Measurements from ENCODE around the gene NPR2. TPM values are rescaled to one million over a fixed set of nuclear protein-coding genes. Genes with fewer than 3 reads are reported as not detected.

The NPR2 gene
- total RNA-seq, 1 donor from 2014 or later = 20.4 TPM

DNA sequence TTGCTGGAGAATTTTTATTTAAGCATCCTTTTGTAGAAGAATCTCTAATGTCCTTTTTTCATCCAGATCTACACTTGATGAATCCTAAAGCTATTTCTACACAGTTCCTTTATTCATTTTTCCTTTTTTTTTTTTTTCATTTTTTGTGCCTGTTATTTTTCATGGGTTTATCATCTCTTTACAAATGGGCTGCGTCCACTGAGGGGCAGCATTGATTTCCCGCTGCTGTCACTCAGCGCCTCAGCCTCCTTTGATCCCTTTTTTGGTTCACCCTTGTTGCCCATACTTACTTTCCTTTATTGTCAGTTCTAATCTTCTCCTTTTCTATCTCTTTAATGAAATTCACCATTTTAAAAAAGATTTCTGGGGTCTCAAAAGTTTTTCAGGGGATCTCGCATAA lies 31.6 kb upstream of the NPR2 start:
- no peak for DNase-seq (ENCODE audit: low spot score)
- intact Hi-C loops (cut with DNase I) = no loop called here

DNA sequence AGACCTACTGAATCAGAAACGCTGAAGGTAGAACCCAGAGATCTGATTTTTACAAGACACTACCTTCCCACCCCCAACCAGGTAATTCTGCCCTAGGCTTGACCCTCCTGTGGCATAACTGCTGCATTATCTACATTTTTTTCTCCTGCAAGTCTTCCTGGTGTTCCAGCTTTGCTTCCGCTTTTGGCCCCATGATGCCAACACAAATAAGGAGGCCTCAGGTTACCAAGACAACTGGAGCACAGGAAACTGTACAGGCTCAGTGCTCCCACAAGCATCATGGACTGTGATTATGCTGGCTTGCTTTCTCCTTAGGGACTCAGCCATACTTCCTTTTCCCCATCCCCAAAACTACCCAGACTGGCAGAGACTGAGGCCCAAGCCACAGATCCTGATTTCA lies 30.7 kb upstream of the NPR2 start:
- no peak for DNase-seq (ENCODE audit: low spot score)
- intact Hi-C loops (cut with DNase I) = no loop called here

DNA sequence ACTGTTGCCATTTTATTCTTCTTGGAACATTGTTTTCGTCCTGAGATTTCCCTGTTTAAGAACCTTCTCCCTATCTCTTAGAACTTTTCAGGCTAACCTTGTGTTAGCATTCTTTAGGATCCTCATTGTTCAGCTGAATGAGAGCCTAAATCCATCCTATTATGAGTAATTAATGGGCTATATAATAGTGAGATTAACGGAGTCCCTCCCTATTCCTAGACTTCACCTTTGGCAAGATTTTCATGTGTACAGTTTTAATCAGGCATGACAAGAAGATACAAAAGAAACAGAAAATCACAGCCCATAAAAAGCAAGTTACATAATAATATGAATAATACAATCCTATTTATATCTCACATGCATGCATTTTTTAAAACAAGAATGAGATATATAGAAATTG lies 28.2 kb upstream of the NPR2 start:
- intact Hi-C loops (cut with DNase I) = no loop called here
- DNase-seq (ENCODE audit: low spot score) = no peak

DNA sequence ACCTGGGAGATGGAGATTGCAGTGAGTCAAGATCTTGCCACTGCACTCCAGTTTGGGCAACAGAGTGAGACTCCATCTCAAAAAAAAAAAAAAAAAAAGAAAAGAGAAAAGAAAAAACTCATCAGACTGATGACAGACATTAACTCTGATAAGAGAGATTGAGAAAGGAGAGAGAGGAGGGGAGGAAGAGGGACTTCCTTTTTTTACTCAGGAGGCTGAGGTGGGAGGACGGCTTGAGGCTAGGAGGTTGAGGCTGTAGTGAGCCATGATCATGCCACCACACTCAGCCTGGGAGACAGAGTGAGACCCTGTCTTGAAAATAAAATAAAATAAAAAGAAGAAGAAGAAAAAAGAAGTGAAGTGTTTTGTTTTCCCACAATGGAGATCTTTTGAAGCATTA lies 27.6 kb upstream of the NPR2 start:
- no peak for DNase-seq (ENCODE audit: low spot score)
- intact Hi-C loops (cut with DNase I) = no loop called here

DNA sequence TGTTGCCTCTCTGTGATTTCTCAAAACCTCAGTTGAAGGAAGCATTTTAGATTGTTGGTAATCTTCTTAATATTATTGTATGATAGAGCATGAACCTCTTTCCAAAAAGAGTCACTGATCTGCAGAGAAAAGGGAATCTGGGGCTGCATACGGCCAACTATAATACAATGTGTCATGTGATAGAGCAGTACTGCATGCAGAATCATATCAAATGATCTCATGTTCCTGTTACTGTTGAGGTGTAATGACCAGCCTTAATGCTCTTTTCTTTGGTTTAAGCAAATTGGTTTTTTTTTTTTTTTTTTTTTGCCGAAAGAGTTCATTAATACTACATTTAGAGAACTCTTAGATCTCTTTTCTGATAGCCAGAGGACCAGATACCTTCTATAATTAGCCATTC lies 24.4 kb upstream of the NPR2 start:
- DNase-seq (ENCODE audit: low spot score) = no peak
- intact Hi-C loops (cut with DNase I) = no loop called here

DNA sequence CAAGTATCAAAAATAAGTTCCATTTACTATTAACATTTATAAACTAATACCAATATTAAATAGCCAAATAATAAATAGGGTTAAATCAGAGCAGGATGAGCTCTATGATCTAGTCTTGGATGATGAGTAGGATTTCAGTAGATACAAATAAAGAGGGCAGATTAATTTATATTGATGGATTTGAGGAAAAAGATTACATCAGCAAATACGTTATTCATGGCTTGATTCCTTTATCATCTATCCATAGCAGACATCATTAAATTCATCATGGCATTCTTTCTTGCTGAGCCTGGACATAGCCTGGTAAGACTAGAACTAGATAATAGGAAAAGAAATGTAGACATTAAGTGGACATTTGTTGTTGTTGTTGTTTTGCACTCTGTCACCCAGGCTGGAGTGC lies 23.9 kb upstream of the NPR2 start:
- no peak for DNase-seq (ENCODE audit: low spot score)
- intact Hi-C loops (cut with DNase I) = no loop called here

DNA sequence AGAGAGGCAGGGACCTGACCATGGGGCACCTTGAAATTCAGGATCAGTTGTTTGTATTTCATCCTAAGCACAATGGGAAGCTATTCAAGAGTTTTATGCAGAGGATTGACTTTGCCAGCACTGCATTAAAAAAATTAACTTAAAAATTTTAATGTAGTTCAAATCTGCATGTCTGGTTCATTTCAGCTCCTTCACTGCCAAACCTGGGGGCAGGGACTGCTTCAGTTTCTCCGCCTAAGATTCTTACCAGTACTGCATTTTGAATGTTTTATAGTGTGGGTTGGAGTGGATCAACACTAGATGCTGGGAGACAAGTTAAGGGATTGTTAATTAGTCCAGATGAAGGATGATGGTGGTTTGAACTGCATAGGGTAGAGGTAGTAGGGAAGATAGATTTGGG lies 21.6 kb upstream of the NPR2 start:
- intact Hi-C loops (cut with DNase I) = no loop called here
- no peak for DNase-seq (ENCODE audit: low spot score)

DNA sequence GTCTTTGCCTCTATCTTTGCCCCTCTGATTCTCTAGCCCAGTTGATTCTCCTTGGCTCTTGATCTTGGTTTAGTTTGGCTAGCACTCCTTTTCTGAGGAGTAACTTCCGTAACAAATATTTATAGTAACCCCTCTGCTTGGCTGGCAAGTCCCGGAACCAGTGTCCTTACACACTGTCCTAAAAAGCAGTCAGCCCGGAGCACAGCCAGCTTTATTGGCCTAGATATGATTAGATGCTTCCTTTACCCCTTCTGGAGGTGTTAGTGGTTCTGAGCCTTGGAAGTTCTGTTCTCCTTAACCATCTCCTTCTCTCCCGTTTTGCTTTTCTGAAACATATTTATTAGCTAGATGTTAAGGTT lies 20.3 kb upstream of the NPR2 start:
- DNase-seq (ENCODE audit: low spot score) = no peak
- intact Hi-C loops (cut with DNase I) = no loop called here

DNA sequence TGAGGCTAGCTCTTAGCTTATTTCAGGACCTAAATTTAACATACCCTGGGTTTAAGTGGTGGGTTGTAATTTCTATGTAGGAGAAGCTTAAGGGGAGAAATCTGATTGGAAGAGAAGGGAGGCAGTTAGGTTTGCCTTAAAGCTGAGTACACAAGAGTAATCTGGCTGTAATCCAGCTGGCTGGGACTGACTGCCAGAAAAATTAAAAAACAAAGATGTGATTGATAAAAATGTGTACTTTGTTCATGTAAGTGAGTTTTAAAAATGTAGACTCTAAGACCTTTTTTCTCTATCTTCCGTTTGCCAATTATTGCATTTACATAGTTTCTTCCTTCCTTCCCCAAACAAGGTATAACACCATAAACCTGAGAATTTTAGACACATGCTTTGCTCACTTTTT lies 19.9 kb upstream of the NPR2 start:
- intact Hi-C loops (cut with DNase I) = no loop called here
- no peak for DNase-seq (ENCODE audit: low spot score)

DNA sequence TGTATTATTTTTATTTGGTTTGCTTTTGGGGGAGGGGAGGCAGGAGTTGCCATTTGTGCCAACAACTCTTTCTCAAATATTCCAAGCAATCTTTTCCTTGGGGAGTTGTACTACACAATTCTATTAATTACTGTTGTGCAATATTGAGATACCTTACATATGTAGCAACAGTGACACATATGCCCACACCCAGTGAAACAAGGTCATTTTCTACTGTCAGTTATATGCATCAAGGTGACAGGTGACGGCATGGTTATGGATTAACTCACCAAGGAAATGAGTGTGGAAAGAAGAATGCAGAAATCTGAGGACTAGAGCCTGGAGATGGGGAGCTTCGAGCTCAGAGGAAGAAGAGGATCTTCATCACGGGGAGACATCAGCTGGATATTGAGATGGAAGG lies 19.4 kb upstream of the NPR2 start:
- intact Hi-C loops (cut with DNase I) = no loop called here
- DNase-seq (ENCODE audit: low spot score) = no peak

DNA sequence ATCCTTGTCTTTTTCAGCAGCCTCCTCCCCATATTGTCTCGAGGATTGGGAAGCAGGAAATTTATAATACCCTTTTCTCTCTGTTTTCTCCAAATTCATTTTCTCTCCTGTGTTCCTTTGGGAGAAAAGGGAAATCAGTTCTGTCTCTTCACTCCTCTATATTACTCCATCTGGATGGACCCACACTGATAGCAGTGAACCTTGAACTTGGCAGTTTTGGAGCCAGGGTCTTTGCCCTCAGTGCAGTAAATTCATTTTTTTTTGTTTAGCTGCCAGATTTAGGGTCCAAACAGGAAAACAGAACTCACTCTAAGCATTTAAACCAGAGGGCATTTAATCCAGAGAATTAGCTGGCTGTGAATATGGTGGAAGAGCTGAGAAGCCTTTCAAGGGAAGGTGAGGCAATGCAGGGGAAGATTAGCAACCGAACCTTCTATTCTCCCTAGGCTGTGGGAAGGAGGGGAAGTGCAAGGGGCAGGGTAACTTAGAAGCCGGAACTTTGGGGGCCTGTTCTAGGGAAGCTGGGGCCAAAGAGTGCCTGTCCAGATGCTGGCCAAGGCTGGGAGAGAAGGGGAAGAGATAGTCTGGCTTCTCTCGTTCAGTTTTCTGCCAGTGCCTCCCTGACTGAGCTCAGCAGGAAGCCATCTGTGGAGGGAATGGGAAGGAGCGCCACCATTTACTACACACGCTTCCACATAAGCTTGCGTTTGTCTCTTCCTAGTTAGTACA lies 16.3 kb upstream of the NPR2 start:
- no peak for DNase-seq (ENCODE audit: low spot score)
- intact Hi-C loops (cut with DNase I) = no loop called here

DNA sequence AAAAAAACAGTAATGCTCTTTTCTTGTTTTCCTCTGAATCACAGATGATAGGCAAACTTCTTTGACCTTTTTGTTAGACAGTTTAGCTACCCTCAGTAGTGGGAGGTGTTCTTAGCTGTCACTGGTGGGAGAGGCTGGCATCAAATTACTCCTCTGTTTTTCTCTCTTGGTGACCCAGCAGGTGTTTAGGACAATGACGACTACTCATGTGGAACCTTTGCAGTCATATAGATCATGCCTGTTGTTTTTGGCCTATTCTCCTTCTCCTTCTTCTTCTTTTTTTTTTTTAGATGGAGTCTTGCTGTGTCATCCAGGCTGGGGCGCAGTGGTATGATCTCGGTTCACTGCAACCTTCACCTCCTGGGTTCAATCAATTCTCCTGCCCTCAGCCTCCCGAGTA lies 15.4 kb upstream of the NPR2 start:
- DNase-seq (ENCODE audit: low spot score) = no peak
- intact Hi-C loops (cut with DNase I) = no loop called here

DNA sequence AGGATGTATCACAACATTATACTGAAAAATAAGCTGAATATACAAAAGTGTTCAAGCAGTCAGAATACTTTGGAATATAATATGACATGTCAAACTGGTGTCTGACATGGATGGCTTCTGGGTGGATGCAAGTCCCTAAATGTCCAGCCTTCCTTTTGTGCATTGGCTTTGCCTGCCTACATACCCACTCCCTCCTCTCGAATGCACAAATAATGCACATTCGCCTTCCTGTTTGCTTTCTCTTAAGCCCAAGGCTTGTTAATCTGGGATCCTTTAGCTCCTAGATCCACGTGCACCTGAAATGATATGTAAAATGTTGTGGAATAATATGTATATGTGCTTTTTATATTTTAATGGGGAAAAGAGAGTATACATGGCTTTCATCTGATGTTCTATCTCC lies 12.9 kb upstream of the NPR2 start:
- intact Hi-C loops (cut with DNase I) = no loop called here
- DNase-seq (ENCODE audit: low spot score) = no peak

DNA sequence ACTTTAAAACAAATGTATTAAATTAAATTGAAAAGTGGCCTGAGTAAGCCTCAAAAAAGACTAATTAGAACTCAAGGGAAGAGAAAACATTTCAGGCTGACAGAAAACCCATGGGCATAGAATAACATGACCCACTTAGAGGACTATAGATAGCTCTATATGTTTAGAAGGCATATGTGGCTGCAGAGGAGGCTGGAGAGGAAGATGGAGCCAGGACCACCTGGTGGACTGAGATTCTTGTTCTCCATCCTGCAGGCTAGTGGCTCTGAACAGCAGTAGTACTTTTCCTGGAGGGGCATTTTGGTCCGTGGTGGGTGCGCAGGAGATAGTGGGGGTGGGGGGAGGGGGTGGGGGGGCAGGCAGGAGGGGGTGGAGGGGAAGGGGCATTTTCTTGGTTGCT lies 10.3 kb upstream of the NPR2 start:
- no peak for DNase-seq (ENCODE audit: low spot score)
- intact Hi-C loops (cut with DNase I) = no loop called here

DNA sequence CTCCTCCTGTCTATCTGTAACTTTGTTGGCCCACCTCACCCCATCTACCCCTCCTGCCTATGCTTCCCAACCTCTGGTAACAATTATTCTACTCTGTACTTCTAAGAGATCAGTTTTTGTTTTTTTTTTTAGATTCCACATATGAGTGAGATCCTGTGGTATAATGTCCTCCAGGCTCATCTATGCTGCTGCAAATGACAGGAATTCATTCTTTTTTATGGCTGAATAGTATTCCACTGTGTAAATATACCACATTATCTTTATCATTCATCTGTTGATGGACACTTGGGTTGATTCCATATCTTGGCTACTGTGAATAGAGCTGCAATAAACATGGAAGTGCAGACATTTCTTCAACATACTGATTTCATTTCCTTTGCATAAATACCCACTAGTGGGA lies 8.0 kb upstream of the NPR2 start:
- DNase-seq (ENCODE audit: low spot score) = no peak
- intact Hi-C loops (cut with DNase I) = no loop called here

DNA sequence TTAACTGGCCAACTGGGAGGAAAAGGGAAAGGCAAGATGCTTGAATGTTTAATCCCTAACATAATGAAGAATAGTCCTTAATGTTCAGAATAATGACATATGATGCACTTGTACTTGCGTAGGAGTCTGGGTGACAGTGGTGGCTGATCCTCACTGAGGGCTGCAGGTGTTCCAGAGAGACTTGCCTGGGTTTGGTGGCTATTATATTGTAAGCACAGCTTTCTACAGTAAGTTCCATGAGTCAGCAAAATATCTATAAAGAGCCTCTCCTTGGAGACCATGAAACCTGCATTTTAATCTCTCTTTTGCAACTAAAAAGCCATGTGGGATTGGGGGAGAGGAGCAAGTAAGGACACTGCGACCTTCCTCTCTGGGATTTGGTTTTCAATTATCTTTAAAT lies 1.9 kb upstream of the NPR2 start:
- intact Hi-C loops (cut with DNase I) = loop anchor here (5.0 kb wide), 1 partner anchor 42 kb away; the partner anchor contains the start of genes GBA2 and RGP1
- no peak for DNase-seq (ENCODE audit: low spot score)

DNA sequence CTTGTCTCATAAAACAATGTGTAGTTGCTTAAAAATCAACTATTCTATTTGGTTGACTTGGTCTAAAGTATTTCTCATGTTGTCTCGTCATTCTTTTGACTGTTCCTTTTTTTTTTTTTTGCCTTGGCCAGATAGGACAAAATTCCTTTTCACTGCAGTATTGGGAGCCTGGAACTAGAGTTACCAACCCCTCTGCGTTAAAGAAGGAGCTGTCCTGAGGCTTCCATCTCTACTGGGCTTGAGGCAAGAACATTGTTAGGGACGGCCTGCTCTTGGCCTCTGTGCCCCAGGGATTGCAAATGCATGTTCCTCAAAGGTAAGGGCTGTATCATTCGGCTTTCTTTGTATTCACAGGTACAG lies 1.4 kb upstream of the NPR2 start:
- DNase-seq (ENCODE audit: low spot score) = no peak
- intact Hi-C loops (cut with DNase I) = loop anchor here (2.0 kb wide), 2 partner anchors 23 to 35 kb away; partner anchors contain the start of gene SPAG8

DNA sequence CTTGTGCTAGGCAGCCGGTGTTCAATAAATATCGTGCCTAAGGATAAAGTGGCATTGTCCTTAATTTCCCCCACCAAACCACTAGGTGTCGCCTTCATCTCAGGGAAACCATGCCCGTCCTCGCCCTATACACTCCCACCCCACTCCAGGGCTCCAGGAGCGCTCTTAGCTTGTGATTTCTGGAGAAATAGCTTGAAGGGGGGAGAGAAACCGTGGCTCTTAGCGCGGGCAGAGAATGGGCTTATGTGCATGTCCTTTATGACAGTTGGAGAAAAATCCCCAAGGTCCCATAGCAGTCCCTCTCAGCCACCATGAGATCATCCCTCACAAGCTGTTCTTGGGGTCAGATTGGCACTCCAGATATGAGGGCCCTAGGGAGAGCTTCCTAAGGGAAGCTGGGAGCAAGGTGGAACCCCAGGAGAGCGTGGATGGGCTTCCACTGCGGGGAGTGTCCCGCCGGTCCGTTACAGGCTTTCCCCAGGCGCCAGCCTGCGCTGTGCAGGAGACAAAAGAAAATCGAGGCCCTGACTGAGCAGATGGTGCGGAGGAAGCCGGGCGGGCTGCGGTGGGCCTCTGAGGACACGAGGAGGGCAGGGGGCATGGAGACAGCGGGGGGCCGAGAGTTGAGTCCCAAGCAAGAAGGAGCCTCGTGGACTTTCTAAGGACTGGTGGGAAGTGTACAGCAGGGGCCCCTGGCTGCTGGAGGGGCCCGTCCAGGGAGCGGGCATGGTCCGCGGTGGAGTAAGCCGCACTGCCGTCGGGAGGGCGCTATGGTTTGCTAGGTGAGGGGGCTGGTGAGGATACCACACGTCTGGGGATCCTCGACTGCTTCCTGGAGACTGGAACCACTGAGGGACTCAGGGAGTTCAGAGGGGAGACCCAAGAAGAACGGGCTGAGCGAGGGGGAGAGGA lies 750 bp upstream of the NPR2 start:
- intact Hi-C loops (cut with DNase I) = loop anchor here (1.0 to 2.0 kb wide), 3 partner anchors 22 to 92 kb away; partner anchors contain the start of gene SPAG8
- no peak for DNase-seq (ENCODE audit: low spot score)

DNA sequence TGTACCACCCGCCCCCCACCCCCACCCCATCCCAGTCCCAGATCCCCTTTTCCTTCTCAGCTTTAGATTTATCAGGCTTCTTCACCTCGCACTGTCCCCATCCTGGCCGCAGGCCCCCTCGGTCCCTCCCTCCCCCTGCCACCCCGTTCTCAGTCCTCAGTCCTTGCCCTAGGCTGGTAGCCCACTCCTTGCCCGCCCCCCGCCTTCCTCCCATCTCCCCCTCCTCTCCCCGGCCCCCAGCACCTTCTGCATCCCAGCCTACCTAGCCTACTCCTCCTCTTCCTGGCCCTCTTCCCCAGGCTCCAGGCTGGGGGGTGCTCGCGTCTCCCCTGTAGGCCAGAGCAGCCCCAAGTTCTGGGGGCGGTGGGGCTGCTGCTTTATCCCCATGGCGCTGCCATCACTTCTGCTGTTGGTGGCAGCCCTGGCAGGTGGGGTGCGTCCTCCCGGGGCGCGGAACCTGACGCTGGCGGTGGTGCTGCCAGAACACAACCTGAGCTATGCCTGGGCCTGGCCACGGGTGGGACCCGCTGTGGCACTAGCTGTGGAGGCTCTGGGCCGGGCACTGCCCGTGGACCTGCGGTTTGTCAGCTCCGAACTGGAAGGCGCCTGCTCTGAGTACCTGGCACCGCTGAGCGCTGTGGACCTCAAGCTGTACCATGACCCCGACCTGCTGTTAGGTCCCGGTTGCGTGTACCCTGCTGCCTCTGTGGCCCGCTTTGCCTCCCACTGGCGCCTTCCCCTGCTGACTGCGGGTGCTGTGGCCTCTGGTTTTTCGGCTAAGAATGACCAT lies 828 bp downstream of the NPR2 start:
- no peak for DNase-seq (ENCODE audit: low spot score)
- intact Hi-C loops (cut with DNase I) = no loop called here

DNA sequence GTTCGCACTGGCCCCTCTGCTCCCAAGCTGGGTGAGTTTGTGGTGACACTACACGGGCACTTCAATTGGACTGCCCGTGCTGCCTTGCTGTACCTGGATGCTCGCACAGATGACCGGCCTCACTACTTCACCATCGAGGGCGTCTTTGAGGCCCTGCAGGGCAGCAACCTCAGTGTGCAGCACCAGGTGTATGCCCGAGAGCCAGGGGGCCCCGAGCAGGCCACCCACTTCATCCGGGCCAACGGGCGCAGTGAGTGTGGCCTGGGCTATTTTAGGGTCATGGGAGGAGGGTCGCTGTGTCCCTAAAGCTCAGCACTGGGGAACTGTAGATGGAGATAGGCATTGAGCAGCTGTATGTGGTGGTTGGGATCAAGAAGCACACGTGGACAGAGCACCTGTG lies 1.4 kb downstream of the NPR2 start:
- no peak for DNase-seq (ENCODE audit: low spot score)
- intact Hi-C loops (cut with DNase I) = no loop called here

Data from cardiac septum (tissue), 1 donor.